Gastrocnemius medialis (tissue), 4 donors: ENCODE results near the gene USP24.

ENCODE experiments used
- POLR2A ChIP-seq, 2 donors: fragments of 450-650 bp; IDR thresholded peaks; one replicate each; pipeline ENCODE4 v1.6.1; 2017; ENCODE audit warnings: antibody characterized with exemption in 2 of 2, mild to moderate bottlenecking in 2 of 2, moderate library complexity in 2 of 2
- TF ChIP-seq, protein P1 (sequence below), 5 experiments: fragments of 450-650 bp in 3 of 5; fragments of 200-600 bp in 2 of 5; sonication (generic) in 2 of 5; IDR thresholded peaks in 4 of 5; conservative IDR thresholded peaks in 1 of 5; 1 replicate in 4 of 5; 2 replicates in 1 of 5; pipeline ENCODE4 v1.5.1; 2016 to 2019; ENCODE audit warnings: antibody characterized with exemption in 5 of 5, mild to moderate bottlenecking in 3 of 5, moderate library complexity in 3 of 5

DNA sequence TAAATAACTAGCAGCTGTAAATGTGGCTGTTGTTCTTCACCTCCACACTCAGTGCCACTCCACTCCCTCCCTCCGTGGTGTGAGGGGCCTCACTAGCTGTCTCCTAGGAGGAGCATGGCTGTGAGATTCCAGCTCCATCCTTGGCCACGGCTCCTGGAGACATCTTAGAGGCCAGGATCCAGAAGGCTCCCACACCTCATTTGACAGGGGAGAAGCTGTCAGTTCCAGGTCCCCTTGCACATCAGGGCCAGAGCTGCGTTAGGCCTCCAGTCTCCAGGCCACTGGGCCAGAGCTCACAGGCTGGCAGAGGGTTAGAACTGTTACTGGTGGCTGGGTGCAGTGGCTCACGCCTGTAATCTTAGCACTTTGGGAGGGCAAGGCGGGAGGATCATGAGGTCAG, 160.8 kb downstream of the USP24 start:
- no peak for TF ChIP-seq POLR2A (IDR thresholded peaks at IDR 0.05)
- TF ChIP-seq, protein P1, sequence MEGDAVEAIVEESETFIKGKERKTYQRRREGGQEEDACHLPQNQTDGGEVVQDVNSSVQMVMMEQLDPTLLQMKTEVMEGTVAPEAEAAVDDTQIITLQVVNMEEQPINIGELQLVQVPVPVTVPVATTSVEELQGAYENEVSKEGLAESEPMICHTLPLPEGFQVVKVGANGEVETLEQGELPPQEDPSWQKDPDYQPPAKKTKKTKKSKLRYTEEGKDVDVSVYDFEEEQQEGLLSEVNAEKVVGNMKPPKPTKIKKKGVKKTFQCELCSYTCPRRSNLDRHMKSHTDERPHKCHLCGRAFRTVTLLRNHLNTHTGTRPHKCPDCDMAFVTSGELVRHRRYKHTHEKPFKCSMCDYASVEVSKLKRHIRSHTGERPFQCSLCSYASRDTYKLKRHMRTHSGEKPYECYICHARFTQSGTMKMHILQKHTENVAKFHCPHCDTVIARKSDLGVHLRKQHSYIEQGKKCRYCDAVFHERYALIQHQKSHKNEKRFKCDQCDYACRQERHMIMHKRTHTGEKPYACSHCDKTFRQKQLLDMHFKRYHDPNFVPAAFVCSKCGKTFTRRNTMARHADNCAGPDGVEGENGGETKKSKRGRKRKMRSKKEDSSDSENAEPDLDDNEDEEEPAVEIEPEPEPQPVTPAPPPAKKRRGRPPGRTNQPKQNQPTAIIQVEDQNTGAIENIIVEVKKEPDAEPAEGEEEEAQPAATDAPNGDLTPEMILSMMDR (IDR thresholded peaks at IDR 0.05 in 4 of 5, conservative IDR thresholded peaks at IDR 0.05 in 1 of 5), result no peak
